Progenitor cell of endocrine pancreas (in vitro differentiated cells): ENCODE results near the gene CNPY3. TPM values are rescaled to one million over a fixed set of nuclear protein-coding genes. Genes with fewer than 3 reads are reported as not detected.
"Not testable (repeated sequence)": the region's sequence is repeated elsewhere in the genome, so short reads cannot be mapped to it uniquely, and the experiment has no call there.

Source experiments
- DNase-seq: peaks from one replicate; pipeline ENCODE4 v3.0.0; 2021; ENCODE audit warnings: low spot score; ENCODE audit not compliant: unreplicated experiment
- H3K27ac Mint-ChIP-seq: 2 replicates; pipeline ENCODE4 v1.8.0; 2021; ENCODE audit warnings: mild to moderate bottlenecking, moderate library complexity, mixed read lengths
- H3K27me3 Mint-ChIP-seq: 2 replicates; pipeline ENCODE4 v1.8.0; 2021; ENCODE audit warnings: mixed read lengths
- H3K36me3 Mint-ChIP-seq: 2 replicates; pipeline ENCODE4 v1.8.0; 2022; ENCODE audit warnings: mixed read lengths; ENCODE audit not compliant: insufficient read depth
- H3K4me1 Mint-ChIP-seq: 2 replicates; pipeline ENCODE4 v1.8.0; 2021; ENCODE audit warnings: low read depth, mixed read lengths
- H3K4me3 Mint-ChIP-seq: 2 replicates; pipeline ENCODE4 v1.8.0; 2021; ENCODE audit warnings: low read depth, mild to moderate bottlenecking, moderate library complexity, mixed read lengths
- H3K9me3 Mint-ChIP-seq: 2 replicates; pipeline ENCODE4 v1.8.0; 2021; ENCODE audit warnings: low read depth, mixed read lengths
- total RNA-seq: library from RNA; stranded (reverse); gene quantifications from 2 replicates; pipeline ENCODE4 v1.2.1, GENCODE V29; 2021
- TF ChIP-seq, protein P1 (sequence below): fragments of 200-600 bp; sonication (generic); IDR thresholded peaks from one replicate; pipeline ENCODE4 v1.5.0; 2021; ENCODE audit warnings: antibody characterized with exemption, mild to moderate bottlenecking; ENCODE audit not compliant: unreplicated experiment

Gene CNPY3
- total RNA-seq, 1 donor from 2014 or later, result 64.1 TPM

DNA sequence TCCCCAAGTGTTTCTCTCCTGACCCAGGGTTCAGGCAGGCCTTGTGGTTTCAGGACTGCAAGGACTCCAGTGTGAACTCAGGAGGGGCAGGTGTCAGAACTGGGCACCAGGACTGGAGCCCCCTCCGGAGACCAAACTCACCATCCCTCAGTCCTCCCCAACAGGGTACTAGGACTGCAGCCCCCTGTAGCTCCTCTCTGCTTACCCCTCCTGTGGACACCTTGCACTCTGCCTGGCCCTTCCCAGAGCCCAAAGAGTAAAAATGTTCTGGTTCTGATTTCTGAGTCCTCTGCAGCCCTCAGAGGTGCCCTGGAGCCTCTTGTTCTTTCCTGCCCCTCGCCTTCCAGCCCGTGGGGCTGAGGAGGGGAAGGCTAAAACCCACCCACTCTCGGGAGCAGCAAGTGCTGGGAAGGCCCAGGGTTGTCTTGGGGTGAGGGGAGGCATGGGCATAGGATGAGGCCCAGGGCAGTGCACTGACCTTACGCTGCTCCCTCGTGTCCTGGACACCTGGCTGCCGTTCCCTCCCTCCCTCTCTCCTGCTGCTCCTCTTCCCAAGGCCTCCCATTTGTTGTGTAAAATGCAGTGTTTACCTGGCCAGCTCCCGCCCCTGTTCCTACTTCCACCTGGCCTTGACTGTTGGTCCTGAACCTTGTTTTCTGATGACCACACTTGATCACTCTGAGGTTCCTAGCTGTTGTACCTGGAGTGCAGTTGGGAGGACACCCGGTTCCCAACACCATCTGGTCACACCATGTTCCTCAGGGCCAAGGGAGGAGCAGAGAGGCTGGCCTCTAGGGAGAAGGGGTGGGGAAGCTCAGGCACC, 9.9 kb downstream of the CNPY3 start:
- Mint-ChIP-seq H3K27me3 (no peaks in the 10 kb centered on the region), H3K4me3 (no peak overlapping the region), H3K36me3 (peaks cover 8% of the 10 kb centered on the region), H3K9me3 (no peaks in the 10 kb centered on the region), H3K27ac (no peak overlapping the region), H3K4me1 (no peaks in the 10 kb centered on the region)
- DNase-seq, result no peak
- TF ChIP-seq, protein P1, sequence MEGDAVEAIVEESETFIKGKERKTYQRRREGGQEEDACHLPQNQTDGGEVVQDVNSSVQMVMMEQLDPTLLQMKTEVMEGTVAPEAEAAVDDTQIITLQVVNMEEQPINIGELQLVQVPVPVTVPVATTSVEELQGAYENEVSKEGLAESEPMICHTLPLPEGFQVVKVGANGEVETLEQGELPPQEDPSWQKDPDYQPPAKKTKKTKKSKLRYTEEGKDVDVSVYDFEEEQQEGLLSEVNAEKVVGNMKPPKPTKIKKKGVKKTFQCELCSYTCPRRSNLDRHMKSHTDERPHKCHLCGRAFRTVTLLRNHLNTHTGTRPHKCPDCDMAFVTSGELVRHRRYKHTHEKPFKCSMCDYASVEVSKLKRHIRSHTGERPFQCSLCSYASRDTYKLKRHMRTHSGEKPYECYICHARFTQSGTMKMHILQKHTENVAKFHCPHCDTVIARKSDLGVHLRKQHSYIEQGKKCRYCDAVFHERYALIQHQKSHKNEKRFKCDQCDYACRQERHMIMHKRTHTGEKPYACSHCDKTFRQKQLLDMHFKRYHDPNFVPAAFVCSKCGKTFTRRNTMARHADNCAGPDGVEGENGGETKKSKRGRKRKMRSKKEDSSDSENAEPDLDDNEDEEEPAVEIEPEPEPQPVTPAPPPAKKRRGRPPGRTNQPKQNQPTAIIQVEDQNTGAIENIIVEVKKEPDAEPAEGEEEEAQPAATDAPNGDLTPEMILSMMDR, result no peak

DNA sequence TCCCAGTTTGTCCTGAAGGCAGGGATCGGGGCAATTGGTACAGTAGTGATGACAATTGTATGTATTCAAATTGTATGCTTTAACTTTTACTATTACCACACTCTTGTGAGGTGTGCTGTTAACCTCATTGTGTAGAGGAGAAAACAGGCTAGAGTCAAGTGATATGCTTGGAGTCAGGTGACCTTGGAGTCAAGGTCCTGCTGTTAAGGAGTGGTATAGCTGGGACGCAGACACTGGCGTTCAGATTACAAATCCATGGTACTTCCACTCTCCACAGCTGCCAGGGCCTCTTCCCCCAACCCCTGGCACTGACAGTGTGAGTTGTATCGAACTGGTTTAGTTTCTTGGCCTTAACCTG, 10.5 kb downstream of the CNPY3 start:
- no peak overlapping the region for H3K27ac Mint-ChIP-seq
- TF ChIP-seq, protein P1, result no peak

DNA sequence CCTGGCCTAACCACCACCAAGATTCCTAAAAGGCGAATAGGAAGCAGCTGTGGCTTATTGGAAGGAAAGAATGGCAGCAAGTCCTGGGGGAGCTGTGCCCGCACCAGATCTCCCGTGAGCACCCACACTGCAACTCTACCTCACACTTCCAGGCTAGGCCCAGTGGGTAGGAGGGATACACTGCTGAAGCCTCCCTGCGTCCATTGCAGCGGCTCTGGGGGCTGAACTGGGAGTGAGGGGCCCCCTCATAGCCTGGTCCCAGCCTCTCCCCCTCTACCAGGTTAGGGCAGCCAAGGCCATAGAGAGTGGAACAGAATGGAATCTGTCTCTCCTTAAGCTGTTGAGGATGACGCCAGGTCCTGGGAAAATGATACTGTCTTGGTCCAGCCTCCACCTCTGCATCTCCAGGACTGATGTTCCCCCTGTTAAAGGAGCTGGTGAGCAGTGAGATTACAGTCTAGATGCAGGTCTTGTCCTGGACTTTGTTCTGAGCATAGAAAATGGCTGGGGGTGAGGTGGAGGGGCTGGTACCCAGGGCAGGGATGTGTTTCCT, 11.3 kb downstream of the CNPY3 start:
- TF ChIP-seq, protein P1, result no peak
- Mint-ChIP-seq H3K27me3 (no peaks in the 10 kb centered on the region), H3K4me1 (no peaks in the 10 kb centered on the region), H3K36me3 (peaks cover 9% of the 10 kb centered on the region), H3K9me3 (no peaks in the 10 kb centered on the region), H3K4me3 (no peak overlapping the region), H3K27ac (no peak overlapping the region)
- no peak for DNase-seq

More for the DNA sequence above, 10.5 kb downstream of the CNPY3 start:
- H3K9me3 Mint-ChIP-seq, result no peaks in the 10 kb centered on the region
- H3K4me1 Mint-ChIP-seq, result no peaks in the 10 kb centered on the region
- H3K27me3 Mint-ChIP-seq, result no peaks in the 10 kb centered on the region
- H3K4me3 Mint-ChIP-seq, result no peak overlapping the region
- DNase-seq, result no peak
- peaks cover 9% of the 10 kb centered on the region for H3K36me3 Mint-ChIP-seq

DNA sequence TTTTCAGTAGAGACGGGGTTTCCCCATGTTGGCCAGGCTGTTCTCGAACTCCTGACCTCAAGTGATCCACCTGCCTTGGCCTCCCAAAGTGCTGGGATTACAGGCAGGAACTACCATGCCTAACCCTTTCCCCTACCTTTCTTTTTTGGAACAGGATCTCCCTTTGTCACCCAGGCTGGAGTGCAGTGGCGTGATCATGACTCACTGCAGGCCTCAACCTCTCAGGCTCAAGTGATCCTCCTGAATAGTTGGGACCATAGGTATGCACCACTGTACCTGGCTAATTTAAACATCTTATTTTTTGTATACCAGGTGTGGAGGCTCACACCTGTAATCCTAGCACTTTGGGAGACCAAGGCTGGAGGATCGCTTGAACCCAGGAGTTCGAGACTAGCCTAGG, 12.1 kb downstream of the CNPY3 start:
- not testable (repeated sequence) for H3K4me3 Mint-ChIP-seq, H3K27me3 Mint-ChIP-seq, H3K36me3 Mint-ChIP-seq, H3K4me1 Mint-ChIP-seq, DNase-seq, H3K27ac Mint-ChIP-seq, H3K9me3 Mint-ChIP-seq

DNA sequence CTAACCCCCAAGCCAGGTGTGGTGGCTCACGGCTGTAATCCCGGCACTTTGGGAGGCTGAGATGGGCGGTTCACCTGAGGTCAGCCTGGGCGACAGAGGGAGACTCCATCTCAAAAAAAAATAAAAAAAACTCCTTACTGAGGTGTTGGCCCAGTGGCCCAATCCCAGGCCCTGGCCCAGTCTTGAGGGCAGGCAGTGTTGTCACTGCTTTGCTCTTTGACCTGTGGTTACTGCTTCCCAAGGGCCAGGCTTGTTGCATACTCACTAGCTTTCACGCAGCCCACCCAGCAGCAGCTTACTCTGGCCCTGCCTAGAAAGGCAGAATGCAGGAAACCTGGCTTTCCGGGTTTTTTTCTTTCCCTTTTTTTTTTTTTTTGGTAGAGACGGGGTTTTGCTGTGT, 13.2 kb downstream of the CNPY3 start:
- no peak for DNase-seq
- peaks cover 4% of the 10 kb centered on the region for H3K36me3 Mint-ChIP-seq

More for the DNA sequence above, 13.2 kb downstream of the CNPY3 start:
- TF ChIP-seq, protein P1, result no peak
- Mint-ChIP-seq H3K4me1 (no peaks in the 10 kb centered on the region), H3K27ac (no peak overlapping the region), H3K27me3 (no peaks in the 10 kb centered on the region), H3K9me3 (no peaks in the 10 kb centered on the region), H3K4me3 (no peak overlapping the region)
